Bronchial epithelial cell (primary cell): ENCODE results near the gene TP53I11. TPM values are rescaled to one million over a fixed set of nuclear protein-coding genes. Genes with fewer than 3 reads are reported as not detected.
A peak's percentile ranks its signal among the peaks of the same experiment; 100 is the strongest.

ENCODE experiments used
- DNase-seq: peaks from one replicate; pipeline ENCODE4 v3.0.0-alpha.2; 2010; ENCODE audit warnings: low read depth
- FAIRE-seq: peaks from 2 replicates; lab custom pipeline; 2011; peaks lifted over from hg19 to GRCh38; lab: Jason Lieb, UNC
- H3K27me3 ChIP-seq: 2 replicates; pipeline ENCODE4 v1.5.1; 2011; ENCODE audit warnings: low read length; ENCODE audit not compliant: control insufficient read depth, insufficient read depth
- H3K36me3 ChIP-seq: 2 replicates; pipeline ENCODE4 v1.5.1; 2011; ENCODE audit warnings: low read length; ENCODE audit not compliant: control insufficient read depth, insufficient read depth
- H3K4me3 ChIP-seq: 2 replicates; pipeline ENCODE4 v1.5.1; 2011; ENCODE audit warnings: mild to moderate bottlenecking, low read depth, low read length, control low read depth
- CTCF ChIP-seq: IDR thresholded peaks from 2 replicates; pipeline ENCODE4 v1.5.1; 2011; ENCODE audit warnings: mild to moderate bottlenecking, moderate library complexity, low read length, control low read depth, inconsistent platforms; ENCODE audit not compliant: insufficient read depth, severe bottlenecking
- total RNA-seq: library from RNA; depleted of rRNA; stranded (reverse); fragments of >200 nt; gene quantifications from 2 replicates; pipeline ENCODE4 v1.2.1, GENCODE V29; 2014

The TP53I11 gene
- total RNA-seq, 1 donor from 2014 or later = 1.8 TPM

GRCh38 chr11:44905131-44905866 is 45.4 kb downstream of the TP53I11 start:
- FAIRE-seq = no peak

GRCh38 chr11:44904261-44905020 is 46.2 kb downstream of the TP53I11 start:
- Histone ChIP-seq H3K27me3 (no peaks in the 10 kb centered on the region), H3K4me3 (no peak overlapping the region), H3K36me3 (no peaks in the 10 kb centered on the region)
- DNase-seq (no peak), FAIRE-seq (peak; percentile 72)
- no peak for TF ChIP-seq CTCF

More at GRCh38 chr11:44905131-44905866, 45.4 kb downstream of the TP53I11 start:
- Histone ChIP-seq H3K4me3 (no peak overlapping the region), H3K27me3 (no peaks in the 10 kb centered on the region), H3K36me3 (no peaks in the 10 kb centered on the region)
- TF ChIP-seq CTCF = no peak
- peak; percentile 28 for DNase-seq

GRCh38 chr11:44903518-44903917 is 47.2 kb downstream of the TP53I11 start:
- FAIRE-seq (no peak), DNase-seq (no peak)
- Histone ChIP-seq H3K36me3 (no peaks in the 10 kb centered on the region), H3K4me3 (no peak overlapping the region), H3K27me3 (no peaks in the 10 kb centered on the region)
- no peak for TF ChIP-seq CTCF

- Histone ChIP-seq H3K27me3 (no peaks in the 10 kb centered on the region), H3K4me3 (no peak overlapping the region), H3K36me3 (no peaks in the 10 kb centered on the region)
- FAIRE-seq (no peak), DNase-seq (no peak)
- TF ChIP-seq CTCF = no peak
These were observed 47.6 kb downstream of the TP53I11 start for GRCh38 chr11:44903035-44903434.

- Histone ChIP-seq H3K36me3 (no peaks in the 10 kb centered on the region), H3K27me3 (no peaks in the 10 kb centered on the region), H3K4me3 (no peak overlapping the region)
- no peak for TF ChIP-seq CTCF
- DNase-seq = no peak
- peak; percentile 58 for FAIRE-seq
These were observed 48.9 kb downstream of the TP53I11 start for GRCh38 chr11:44901786-44902185.
